SK-N-SH (cell line): ENCODE data around the gene NT5C1B. TPM values are rescaled to one million over a fixed set of nuclear protein-coding genes. Genes with fewer than 3 reads are reported as not detected.

Source experiments
- CTCF ChIA-PET: fragments of 300-600, 350-600 bp; formaldehyde crosslinking; extraction: SDS; loops from one replicate; lab custom pipeline; 2021; lab: Yijun Ruan, JAX
- POLR2A ChIA-PET: fragments of 350-600 bp; sonication (Branson Sonifier 250); formaldehyde crosslinking; extraction: SDS; loops from one replicate; lab custom pipeline; 2020; ENCODE audit warnings: antibody characterized with exemption, inconsistent platforms; lab: Yijun Ruan, JAX
- DNase-seq: peaks from one replicate; pipeline ENCODE4 v3.0.0; 2012
- H2AFZ ChIP-seq: fragments of 200-600 bp; sonication (generic); 2 replicates; pipeline ENCODE4 v1.8.1; 2016; ENCODE audit warnings: antibody characterized with exemption, mild to moderate bottlenecking, low read depth
- H3F3A ChIP-seq: fragments of 200-600 bp; sonication (generic); replicated peaks from 2 replicates; pipeline ENCODE3; 2016; ENCODE audit warnings: antibody characterized with exemption, mild to moderate bottlenecking; ENCODE audit not compliant: insufficient read depth
- H3K27ac ChIP-seq, 2 experiments: fragments of 200-500 bp in 1 of 2; fragments of 200-600 bp in 1 of 2; sonication (Bioruptor generic) in 1 of 2; sonication (generic), shearing (Covaris generic) in 1 of 2; 2 replicates each; pipeline versions ENCODE4 v1.5.1 to v1.6.1; 2014 to 2016; ENCODE audit warnings: low read depth in 2 of 2, inconsistent platforms in 1 of 2, low read length in 1 of 2, mild to moderate bottlenecking in 1 of 2, mixed read lengths in 1 of 2
- H3K27me3 ChIP-seq: fragments of 200-600 bp; sonication (generic), shearing (Covaris generic); 2 replicates; pipeline ENCODE4 v1.6.1; 2016; ENCODE audit warnings: mixed run types; ENCODE audit not compliant: insufficient read depth
- H3K36me3 ChIP-seq, 2 experiments: fragments of 200-500 bp in 1 of 2; fragments of 200-600 bp in 1 of 2; sonication (Bioruptor generic) in 1 of 2; sonication (generic) in 1 of 2; replicated peaks in 1 of 2; 2 replicates each; pipeline versions ENCODE3 to v1.5.1; 2014 to 2016; ENCODE audit warnings: low read length in 1 of 2, mild to moderate bottlenecking in 1 of 2; ENCODE audit not compliant: insufficient read depth in 2 of 2, control insufficient read depth in 1 of 2
- H3K4me1 ChIP-seq, 2 experiments: fragments of 200-500 bp in 1 of 2; fragments of 200-600 bp in 1 of 2; sonication (Bioruptor generic) in 1 of 2; sonication (generic), shearing (Covaris generic) in 1 of 2; 2 replicates each; pipeline versions ENCODE4 v1.5.1 to v1.6.1; 2014 to 2016; ENCODE audit warnings: low read depth in 1 of 2, low read length in 1 of 2, mixed run types in 1 of 2; ENCODE audit not compliant: insufficient read depth in 2 of 2, control insufficient read depth in 1 of 2
- H3K4me2 ChIP-seq: fragments of 200-600 bp; sonication (generic), shearing (Covaris generic); 2 replicates; pipeline ENCODE4 v1.6.1; 2017; ENCODE audit warnings: mixed run types
- H3K4me3 ChIP-seq, 2 experiments: fragments of 200-500 bp in 1 of 2; fragments of 200-600 bp in 1 of 2; sonication (Bioruptor generic) in 1 of 2; sonication (generic), shearing (Covaris generic) in 1 of 2; 2 replicates each; pipeline versions ENCODE4 v1.5.1 to v1.8.1; 2014 to 2016; ENCODE audit warnings: low read depth in 2 of 2, inconsistent platforms in 1 of 2, low read length in 1 of 2, mild to moderate bottlenecking in 1 of 2, mixed read lengths in 1 of 2, moderate library complexity in 1 of 2
- H3K79me2 ChIP-seq: fragments of 200-600 bp; sonication (generic); 2 replicates; pipeline ENCODE4 v1.8.1; 2017; ENCODE audit warnings: mild to moderate bottlenecking; ENCODE audit not compliant: insufficient read depth
- H3K9ac ChIP-seq: fragments of 200-600 bp; sonication (generic); 2 replicates; pipeline ENCODE4 v1.6.1; 2017; ENCODE audit warnings: mixed run types
- H3K9me2 ChIP-seq: fragments of 200-600 bp; sonication (generic); 2 replicates; pipeline ENCODE4 v1.6.1; 2017; ENCODE audit warnings: mixed run types
- H3K9me3 ChIP-seq: fragments of 200-600 bp; sonication (generic); 2 replicates; pipeline ENCODE4 v1.6.1; 2017; ENCODE audit warnings: mixed run types, mild to moderate bottlenecking, moderate library complexity
- H4K20me1 ChIP-seq: fragments of 200-600 bp; sonication (generic); 2 replicates; pipeline ENCODE4 v1.6.1; 2017; ENCODE audit warnings: mild to moderate bottlenecking, mixed run types; ENCODE audit not compliant: insufficient read depth
- CTCF ChIP-seq: fragments of 200-600 bp; sonication (generic); IDR thresholded peaks from 2 replicates; pipeline ENCODE4 v1.6.1; 2017; ENCODE audit warnings: antibody characterized with exemption, mild to moderate bottlenecking, moderate library complexity
- ELF1 ChIP-seq: IDR thresholded peaks from 2 replicates; pipeline ENCODE4 v1.4.0; 2012
- EP300 ChIP-seq, 2 experiments: IDR thresholded peaks; 2 replicates each; pipeline versions ENCODE4 v1.4.0 to v1.6.1; 2012; ENCODE audit warnings: borderline replicate concordance in 1 of 2, low read depth in 1 of 2, low read length in 1 of 2
- EZH2phosphoT487 ChIP-seq: fragments of 200-600 bp; sonication (generic); IDR thresholded peaks from 2 replicates; pipeline ENCODE4 v1.6.1; 2017; ENCODE audit warnings: low read depth, mixed run types, mild to moderate bottlenecking, antibody characterized with exemption, moderate library complexity, borderline replicate concordance
- FOSL2 ChIP-seq: IDR thresholded peaks from 2 replicates; pipeline ENCODE4 v1.4.0; 2012; ENCODE audit warnings: low read depth, mild to moderate bottlenecking, moderate library complexity, borderline replicate concordance
- FOXM1 ChIP-seq: IDR thresholded peaks from 2 replicates; pipeline ENCODE4 v1.4.0; 2012; ENCODE audit warnings: low read depth, mild to moderate bottlenecking
- GABPA ChIP-seq: IDR thresholded peaks from 2 replicates; pipeline ENCODE4 v1.4.0; 2012; ENCODE audit warnings: low read depth, mild to moderate bottlenecking
- GATA2 ChIP-seq: sonication (generic); formaldehyde crosslinking; IDR thresholded peaks from 2 replicates; pipeline ENCODE4 v1.5.0; 2020; ENCODE audit warnings: mild to moderate bottlenecking, missing genetic modification reagents
- IRF3 ChIP-seq: fragments of 150-350 bp; IDR thresholded peaks from 2 replicates; pipeline ENCODE4 v1.6.1; 2016; ENCODE audit warnings: mild to moderate bottlenecking, low read depth, low read length
- JUND ChIP-seq: IDR thresholded peaks from 2 replicates; pipeline ENCODE4 v1.4.0; 2012
- MEF2A ChIP-seq: IDR thresholded peaks from 2 replicates; pipeline ENCODE4 v1.4.0; 2012; ENCODE audit warnings: low read depth, borderline replicate concordance
- MXI1 ChIP-seq: IDR thresholded peaks from 2 replicates; pipeline ENCODE4 v1.6.1; 2012; ENCODE audit warnings: mild to moderate bottlenecking, low read depth, low read length, improper control_type of control experiment
- NFIC ChIP-seq: IDR thresholded peaks from 2 replicates; pipeline ENCODE4 v1.4.0; 2012; ENCODE audit warnings: borderline replicate concordance
- PBX3 ChIP-seq: IDR thresholded peaks from 2 replicates; pipeline ENCODE4; 2012
- RAD21 ChIP-seq: IDR thresholded peaks from 2 replicates; pipeline ENCODE4 v1.6.1; 2012; ENCODE audit warnings: mild to moderate bottlenecking, low read length
- RFX5 ChIP-seq: IDR thresholded peaks from 2 replicates; pipeline ENCODE4 v1.6.1; 2012; ENCODE audit warnings: mild to moderate bottlenecking, improper control_type of control experiment, low read length
- RXRA ChIP-seq: IDR thresholded peaks from 2 replicates; pipeline ENCODE4 v1.4.0; 2012; ENCODE audit warnings: low read depth, mild to moderate bottlenecking, borderline replicate concordance
- SIN3A ChIP-seq: IDR thresholded peaks from 2 replicates; pipeline ENCODE4 v1.6.1; 2012; ENCODE audit warnings: low read depth, mild to moderate bottlenecking, low read length, moderate library complexity, borderline replicate concordance
- TAF1 ChIP-seq: IDR thresholded peaks from 2 replicates; pipeline ENCODE4 v1.6.1; 2012; ENCODE audit warnings: low read depth, mild to moderate bottlenecking, low read length, moderate library complexity, borderline replicate concordance
- TEAD4 ChIP-seq: IDR thresholded peaks from 2 replicates; pipeline ENCODE4 v1.4.0; 2012; ENCODE audit warnings: mild to moderate bottlenecking, borderline replicate concordance; ENCODE audit not compliant: insufficient read depth
- USF1 ChIP-seq: IDR thresholded peaks from 2 replicates; pipeline ENCODE4 v1.4.0; 2012; ENCODE audit warnings: low read depth, borderline replicate concordance
- USF2 ChIP-seq: fragments of 150-350 bp; IDR thresholded peaks from 2 replicates; pipeline ENCODE4 v1.6.1; 2017; ENCODE audit warnings: antibody characterized with exemption, low read length, low read depth, borderline replicate concordance
- YY1 ChIP-seq: IDR thresholded peaks from 2 replicates; pipeline ENCODE4 v1.4.0; 2012; ENCODE audit warnings: low read depth, mild to moderate bottlenecking
- ZBTB33 ChIP-seq: IDR thresholded peaks from 2 replicates; pipeline ENCODE4 v1.4.0; 2012; ENCODE audit warnings: low read depth, borderline replicate concordance
- WGBS: methylation state at CpG from one replicate; pipeline ENCODE4 v1.1.6; 2017; ENCODE audit warnings: low lambda C conversion rate; 5-methylcytosine and 5-hydroxymethylcytosine counted together
- polyA plus RNA-seq, 3 experiments: library from polyadenylated mRNA; depleted of rRNA; stranded (reverse); fragments of >200 nt; gene quantifications; 2 replicates each; pipeline ENCODE4 v1.2.3, GENCODE V29; 2012

The NT5C1B gene
- polyA plus RNA-seq, 1 of the 3 experiments (the other 2 are of a cell fraction) = not detected

- no peak for TF ChIP-seq IRF3
- TF ChIP-seq RXRA = peak; percentile 81
- 0 out of 2 replicates have a peak, but pooled peaks have one; percentile 27 for TF ChIP-seq YY1
- no peak for TF ChIP-seq ELF1
- TF ChIP-seq SIN3A = no peak
- TF ChIP-seq TEAD4 = peak; percentile 95
- TF ChIP-seq USF2 = no peak
- peak; percentile 94 for TF ChIP-seq PBX3
- peak; percentile 29 for TF ChIP-seq GABPA
- TF ChIP-seq NFIC = peak; percentile 85
- TF ChIP-seq RFX5 = no peak
- TF ChIP-seq FOXM1 = peak; percentile 89
- TF ChIP-seq MXI1 = no peak
- TF ChIP-seq, all 33 proteins: peak for 15
Measured at GRCh38 chr2:18623782-18624181, 34.4 kb upstream of the NT5C1B start (continued).

GRCh38 chr2:18620867-18621632 lies 31.7 kb upstream of the NT5C1B start:
- no peak overlapping the region for H3K4me2 ChIP-seq
- no peak overlapping the region for H3K27ac ChIP-seq
- no peaks in the 10 kb centered on the region for H3K9me3 ChIP-seq
- ChIA-PET POLR2A (no interaction called here), CTCF (interaction anchor here (0.6 to 1.2 kb wide), 2 partner anchors 101 to 825 kb away, joined by 3 to 4 read pairs; no protein-coding TSS in a partner anchor)
- H3K9me2 ChIP-seq = no peaks in the 10 kb centered on the region
- no peaks in the 10 kb centered on the region for H3K27me3 ChIP-seq
- no peak overlapping the region for H3K9ac ChIP-seq
- DNase-seq = no peak
- WGBS = 87% methylated on average over 2 of the region's 2 CpGs
- H2AFZ ChIP-seq = no peak overlapping the region
- H3K4me3 ChIP-seq = no peak overlapping the region
- H3K4me1 ChIP-seq = peaks cover 0 to 24% of the 10 kb centered on the region in 2 experiments; a peak in 3 of 4 replicates
- H3K79me2 ChIP-seq = no peaks in the 10 kb centered on the region
- H4K20me1 ChIP-seq = no peaks in the 10 kb centered on the region
- no peaks in the 10 kb centered on the region for H3K36me3 ChIP-seq
- peaks cover 36% of the 10 kb centered on the region for H3F3A ChIP-seq
- no peak for TF ChIP-seq GATA2 (CRISPR knock-in tag)
- no peak for TF ChIP-seq TEAD4
- no peak for TF ChIP-seq EZH2phosphoT487
- no peak for TF ChIP-seq ZBTB33
- no peak for TF ChIP-seq CTCF
- no peak for TF ChIP-seq RAD21
- no peak for TF ChIP-seq USF1
- TF ChIP-seq FOXM1 = no peak
- TF ChIP-seq FOSL2 = no peak
- no peak for TF ChIP-seq EP300 (IDR thresholded peaks at IDR 0.05; ENCODE audit: borderline replicate concordance in 1 of 2, low read depth in 1 of 2, low read length in 1 of 2)
- TF ChIP-seq JUND = no peak
- TF ChIP-seq TAF1 = no peak
- no peak for TF ChIP-seq MEF2A
- TF ChIP-seq YY1 = no peak
